ENCODE data around the gene LRIG1. TPM values are rescaled to one million over a fixed set of nuclear protein-coding genes. Genes with fewer than 3 reads are reported as not detected.

The LRIG1 gene
- total RNA-seq, 8 experiments from 2014 or later = 15.0 to 135 (median 39.6) TPM

- in situ Hi-C loops (cut with MboI; ENCODE audit: low pct_unique_long_range_greater_than_20kb in 2 of 9, low sequenced_read_pairs in 9 of 9, unreplicated experiment in 9 of 9) = loop anchor here in 2 of 9 experiments (25.0 kb wide), 1 partner anchor 311 kb away; no protein-coding TSS in a partner anchor
- peak overlapping the region in 1 of 2 donors; percentile 2 for H3K27ac ChIP-seq
- H3K4me3 ChIP-seq = peak overlapping the region; percentile 35 to 78 (median 43)
- WGBS, 10 experiments = 23 to 79% (median 53%) methylated on average over 4 to 15 of the region's 20 CpGs
- ATAC-seq (replicated peaks in 6 of 8) = no peak
- H3K4me1 ChIP-seq (replicated peaks in 1 of 2) = peaks cover 12 to 14% of the 10 kb centered on the region in 2 donors
These were observed 842 bp upstream of the LRIG1 start for GRCh38 chr3:66501483-66502244.

- Histone ChIP-seq H3K27ac (peak overlapping the region; percentile 81 to 87), H3K4me3 (peak overlapping the region; percentile 51 to 84 (median 69)), H3K4me1 (replicated peaks in 1 of 2) (peaks cover 23 to 26% of the 10 kb centered on the region in 2 donors)
- ATAC-seq (replicated peaks in 6 of 8) = peak; percentile 0 to 8 (median 4)
- WGBS, 10 experiments = 3% methylated on average over 7 of the region's 80 CpGs; no CpG with 5 or more reads in 9 of the 10 experiments
- in situ Hi-C loops (cut with MboI; ENCODE audit: low pct_unique_long_range_greater_than_20kb in 2 of 9, low sequenced_read_pairs in 9 of 9, unreplicated experiment in 9 of 9) = loop anchor here in 2 of 9 experiments (25.0 kb wide), 1 partner anchor 312 kb away; no protein-coding TSS in a partner anchor
These were observed 794 bp downstream of the LRIG1 start for GRCh38 chr3:66499881-66500575.

GRCh38 chr3:66498687-66499621 is 1.9 kb downstream of the LRIG1 start:
- in situ Hi-C loops (cut with MboI; ENCODE audit: low pct_unique_long_range_greater_than_20kb in 2 of 9, low sequenced_read_pairs in 9 of 9, unreplicated experiment in 9 of 9) = no loop called here
- peak in 1 of 8 experiments; percentile 0 for ATAC-seq (replicated peaks in 6 of 8)
- 0 to 53% (median 8%) methylated on average over 3 to 12 of the region's 14 CpGs for WGBS, 10 experiments
- Histone ChIP-seq H3K4me3 (peak overlapping the region; percentile 51 to 84 (median 69)), H3K4me1 (replicated peaks in 1 of 2) (peaks cover 29 to 34% of the 10 kb centered on the region in 2 donors), H3K27ac (peak overlapping the region in 1 of 2 donors; percentile 87)

- H3K27ac ChIP-seq = peak overlapping the region in 1 of 2 donors; percentile 19
- peaks cover 32 to 39% of the 10 kb centered on the region in 2 donors for H3K4me1 ChIP-seq (replicated peaks in 1 of 2)
- no peak for ATAC-seq (replicated peaks in 6 of 8)
- WGBS, 10 experiments = 0 to 78% (median 15%) methylated on average over 1 to 4 of the region's 4 CpGs
- H3K4me3 ChIP-seq = peak overlapping the region; percentile 51 to 84 (median 69)
- in situ Hi-C loops (cut with MboI; ENCODE audit: low pct_unique_long_range_greater_than_20kb in 2 of 9, low sequenced_read_pairs in 9 of 9, unreplicated experiment in 9 of 9) = no loop called here
These were observed 2.7 kb downstream of the LRIG1 start for GRCh38 chr3:66497985-66498671.

- in situ Hi-C loops (cut with MboI; ENCODE audit: low pct_unique_long_range_greater_than_20kb in 2 of 9, low sequenced_read_pairs in 9 of 9, unreplicated experiment in 9 of 9) = no loop called here
- 11 to 93% (median 28%) methylated on average over 1 to 5 of the region's 5 CpGs; no CpG with 5 or more reads in 1 of the 10 experiments for WGBS, 10 experiments
- no peak for ATAC-seq (replicated peaks in 6 of 8)
- H3K27ac ChIP-seq = no peak overlapping the region
- H3K4me3 ChIP-seq = peak overlapping the region in 4 of 5 donors; percentile 63 to 84 (median 74)
- H3K4me1 ChIP-seq (replicated peaks in 1 of 2) = peaks cover 39 to 46% of the 10 kb centered on the region in 2 donors
These were observed 3.4 kb downstream of the LRIG1 start for GRCh38 chr3:66497288-66497984.

GRCh38 chr3:66496746-66497145 is 4.1 kb downstream of the LRIG1 start:
- in situ Hi-C loops (cut with MboI; ENCODE audit: low pct_unique_long_range_greater_than_20kb in 2 of 9, low sequenced_read_pairs in 9 of 9, unreplicated experiment in 9 of 9) = no loop called here
- H3K4me3 ChIP-seq = peak overlapping the region in 3 of 5 donors; percentile 63 to 84 (median 78)
- ATAC-seq (replicated peaks in 6 of 8) = no peak
- no peak overlapping the region for H3K27ac ChIP-seq
- peaks cover 44 to 53% of the 10 kb centered on the region in 2 donors for H3K4me1 ChIP-seq (replicated peaks in 1 of 2)

- WGBS, 10 experiments = 15 to 80% (median 36%) methylated on average over 1 to 3 of the region's 3 CpGs
- peaks cover 49 to 58% of the 10 kb centered on the region in 2 donors for H3K4me1 ChIP-seq (replicated peaks in 1 of 2)
- peak overlapping the region in 3 of 5 donors; percentile 9 to 84 (median 63) for H3K4me3 ChIP-seq
- no peak for ATAC-seq (replicated peaks in 6 of 8)
- in situ Hi-C loops (cut with MboI; ENCODE audit: low pct_unique_long_range_greater_than_20kb in 2 of 9, low sequenced_read_pairs in 9 of 9, unreplicated experiment in 9 of 9) = no loop called here
- no peak overlapping the region for H3K27ac ChIP-seq
These were observed 4.5 kb downstream of the LRIG1 start for GRCh38 chr3:66496301-66496700.

- ATAC-seq (replicated peaks in 6 of 8) = peak in 5 of 8 experiments; percentile 8 to 26 (median 23)
- peaks cover 53 to 64% of the 10 kb centered on the region in 2 donors for H3K4me1 ChIP-seq (replicated peaks in 1 of 2)
- peak overlapping the region in 3 of 5 donors; percentile 0 to 84 (median 63) for H3K4me3 ChIP-seq
- peak overlapping the region in 1 of 2 donors; percentile 70 for H3K27ac ChIP-seq
- 0 to 40% (median 4%) methylated on average over 1 to 2 of the region's 3 CpGs; no CpG with 5 or more reads in 6 of the 10 experiments for WGBS, 10 experiments
- in situ Hi-C loops (cut with MboI; ENCODE audit: low pct_unique_long_range_greater_than_20kb in 2 of 9, low sequenced_read_pairs in 9 of 9, unreplicated experiment in 9 of 9) = no loop called here
These were observed 5.2 kb downstream of the LRIG1 start for GRCh38 chr3:66495668-66496045.

- in situ Hi-C loops (cut with MboI; ENCODE audit: low pct_unique_long_range_greater_than_20kb in 2 of 9, low sequenced_read_pairs in 9 of 9, unreplicated experiment in 9 of 9) = no loop called here
- Histone ChIP-seq H3K4me3 (peak overlapping the region in 3 of 5 donors; percentile 5 to 84 (median 63)), H3K27ac (peak overlapping the region in 1 of 2 donors; percentile 70), H3K4me1 (replicated peaks in 1 of 2) (peaks cover 59 to 70% of the 10 kb centered on the region in 2 donors)
- whole genome bisulfite sequencing, 10 experiments = 0 to 73% (median 10%) methylated on average over 2 to 6 of the region's 7 CpGs; no CpG with 5 or more reads in 2 of the 10 experiments
- ATAC-seq (replicated peaks in 6 of 8) = peak in 2 of 8 experiments; percentile 12 to 25
These were observed 5.7 kb downstream of the LRIG1 start for GRCh38 chr3:66494959-66495667.

GRCh38 chr3:66493458-66494099 is 7.2 kb downstream of the LRIG1 start:
- peak in 2 of 8 experiments; percentile 24 to 42 for ATAC-seq (replicated peaks in 6 of 8)
- in situ Hi-C loops (cut with MboI; ENCODE audit: low pct_unique_long_range_greater_than_20kb in 2 of 9, low sequenced_read_pairs in 9 of 9, unreplicated experiment in 9 of 9) = no loop called here
- H3K4me3 ChIP-seq = peak overlapping the region in 1 of 5 donors; percentile 9
- H3K4me1 ChIP-seq (replicated peaks in 1 of 2) = peaks cover 67 to 69% of the 10 kb centered on the region in 2 donors
- 18 to 100% (median 43%) methylated on average over 2 to 4 of the region's 5 CpGs; no CpG with 5 or more reads in 2 of the 10 experiments for WGBS, 10 experiments
- no peak overlapping the region for H3K27ac ChIP-seq
